AG20443 (cell line): Measurements from ENCODE around the gene NLGN2.

ENCODE experiments used
- DNase-seq: peaks from one replicate; pipeline ENCODE4 v3.0.0; 2012; ENCODE audit warnings: low spot score, mixed read lengths

Gene NLGN2

DNA sequence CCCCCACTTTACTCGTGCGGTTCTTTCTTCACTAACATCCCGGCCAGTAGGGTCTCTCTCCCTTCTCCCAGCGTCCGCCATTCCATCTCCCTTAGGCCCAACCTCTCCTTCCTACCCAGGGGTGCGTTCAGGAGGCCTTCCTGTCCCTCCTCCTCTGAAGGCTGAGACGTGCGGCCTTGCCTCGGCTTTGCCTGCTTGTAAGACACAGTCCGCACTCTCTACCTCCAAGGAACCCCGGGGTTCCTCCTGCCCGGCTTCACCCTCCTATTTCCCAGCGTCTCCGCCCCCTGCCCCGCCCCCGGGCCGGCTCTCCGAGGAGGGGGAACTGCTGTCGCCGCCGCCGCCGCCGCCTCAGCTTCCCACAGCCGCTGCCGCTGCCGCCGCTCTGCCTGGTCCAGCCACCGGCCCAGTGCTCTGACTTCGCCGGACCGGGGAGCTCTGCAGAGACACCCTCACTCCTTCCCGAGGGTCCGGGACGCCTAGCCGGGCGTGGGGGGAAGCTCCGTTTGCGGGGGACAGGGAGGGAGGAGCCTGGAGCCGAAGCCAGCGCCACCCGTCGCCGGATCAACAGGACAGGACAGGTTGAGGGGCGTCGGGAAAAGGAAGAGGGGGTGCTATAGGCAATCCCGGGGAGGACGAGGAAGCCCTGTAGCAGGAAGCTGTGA, 30.4 kb downstream of the NLGN2 start:
- peak; percentile 45 for DNase-seq

- no peak for DNase-seq
Observed at GRCh38 chr17:7438656-7439460, 31.2 kb downstream of the NLGN2 start.

- DNase-seq: no peak
Observed at GRCh38 chr17:7439462-7440112, 31.9 kb downstream of the NLGN2 start, which contains the start of gene FGF11. TSS of gene FGF11 (plus strand) at chr17:7439512. CDS start at chr17:7439621, 109 bp downstream.

GRCh38 chr17:7440113-7440833, 32.6 kb downstream of the NLGN2 start:
- no peak for DNase-seq

- no peak for DNase-seq
Observed at GRCh38 chr17:7440834-7441195, 33.2 kb downstream of the NLGN2 start.

- no peak for DNase-seq
Observed at GRCh38 chr17:7441266-7441665, 33.6 kb downstream of the NLGN2 start.

GRCh38 chr17:7442142-7442541, 34.5 kb downstream of the NLGN2 start:
- no peak for DNase-seq

- DNase-seq: no peak
Observed at GRCh38 chr17:7443499-7444485, 36.1 kb downstream of the NLGN2 start.

GRCh38 chr17:7444682-7445618, 37.3 kb downstream of the NLGN2 start, which contains the start of gene CHRNB1:
TSS of gene CHRNB1 (plus strand) at chr17:7445061. CDS start at chr17:7445128, 67 bp downstream.
- peak; percentile 85 for DNase-seq

- no peak for DNase-seq
Observed at GRCh38 chr17:7445619-7445968, 37.9 kb downstream of the NLGN2 start.

- no peak for DNase-seq
Observed at GRCh38 chr17:7448461-7448860, 40.8 kb downstream of the NLGN2 start.

- DNase-seq: no peak
Observed at GRCh38 chr17:7459961-7460545, 52.4 kb downstream of the NLGN2 start.

DNA sequence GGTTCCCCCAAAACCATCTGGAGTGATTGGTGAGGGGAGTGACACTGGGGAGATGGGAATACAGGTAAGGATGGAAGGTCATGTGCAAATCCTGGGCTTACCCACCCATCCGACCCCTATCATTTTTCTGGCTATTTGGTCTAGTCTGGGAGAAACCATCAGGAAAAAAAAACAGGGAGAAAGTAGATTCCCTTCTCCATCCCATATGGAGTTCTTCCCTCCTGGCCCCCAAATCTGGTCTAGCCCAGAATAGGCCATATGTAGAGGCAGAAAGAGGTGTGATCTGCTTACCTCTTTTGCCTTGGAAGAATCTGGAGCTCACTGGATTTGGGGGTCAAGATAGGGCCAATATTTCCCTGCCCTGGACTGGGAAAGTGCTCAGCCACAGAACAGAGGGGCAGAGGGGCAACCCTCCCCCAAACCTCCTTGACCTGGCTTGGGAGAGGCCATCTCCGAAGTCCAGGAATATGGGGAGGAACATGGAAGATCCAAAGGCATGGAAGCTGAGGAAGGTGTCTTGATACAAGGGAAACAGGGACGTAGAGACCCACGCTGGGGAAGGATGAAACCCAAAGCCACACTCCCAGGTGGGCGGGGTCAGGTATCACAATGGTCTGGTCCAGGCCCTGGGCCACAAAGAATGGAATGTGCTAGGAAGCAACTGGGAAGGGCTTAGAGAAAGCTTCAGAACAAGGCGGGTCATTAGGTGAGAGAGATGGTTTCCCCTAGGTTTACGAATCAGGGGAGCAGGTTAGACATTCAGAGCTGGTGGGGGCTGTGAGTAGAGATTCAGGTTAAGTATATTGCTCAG, 53.4 kb downstream of the NLGN2 start:
- no peak for DNase-seq

- DNase-seq: no peak
Observed at GRCh38 chr17:7462474-7463371, 55.1 kb downstream of the NLGN2 start.

DNA sequence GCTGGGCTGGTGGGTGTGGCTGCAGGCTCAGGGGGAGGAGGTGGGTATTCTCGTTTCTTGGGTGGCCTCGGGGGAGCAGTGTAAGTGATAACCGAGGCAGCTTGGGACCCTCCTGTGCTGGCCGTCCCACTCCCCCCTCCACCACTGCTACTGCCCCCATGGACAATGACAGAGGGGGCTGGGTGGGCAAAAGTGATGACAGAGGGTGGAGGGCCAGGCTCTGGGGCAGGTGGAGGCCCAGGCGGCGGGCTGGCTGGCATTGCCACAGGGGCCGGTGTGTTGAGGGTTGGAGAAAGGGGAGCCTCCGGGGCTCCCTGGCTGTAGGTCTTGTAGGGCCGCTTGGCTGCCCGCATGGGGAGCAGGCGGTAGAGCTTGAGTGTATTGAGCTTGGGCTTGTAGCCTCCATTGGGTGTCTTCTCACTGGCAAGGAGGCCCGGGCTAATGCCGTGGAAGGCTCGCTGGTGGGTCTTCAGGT, 55.8 kb downstream of the NLGN2 start:
- DNase-seq: no peak

GRCh38 chr17:7464081-7464480, 56.4 kb downstream of the NLGN2 start:
- DNase-seq: no peak

- no peak for DNase-seq
Observed at GRCh38 chr17:7465597-7466275, 58.1 kb downstream of the NLGN2 start.
